ENCODE results near the gene ADGRG1.

Gene ADGRG1

GRCh38 chr16:57658130-57658877 is 29.9 kb downstream of the ADGRG1 start:
- no peak for TF ChIP-seq JUND (IDR thresholded peaks at IDR 0.05; ENCODE audit: low read depth)
- in situ Hi-C loops (cut with HindIII; ENCODE audit: low pct_unique_long_range_greater_than_20kb, low sequenced_read_pairs): no loop called here
- no peak for DNase-seq (ENCODE audit: low read depth in 1 of 2, low spot score in 1 of 2)

GRCh38 chr16:57658878-57659674 is 30.6 kb downstream of the ADGRG1 start:
- in situ Hi-C loops (cut with HindIII; ENCODE audit: low pct_unique_long_range_greater_than_20kb, low sequenced_read_pairs): no loop called here
- no peak for TF ChIP-seq JUND (IDR thresholded peaks at IDR 0.05; ENCODE audit: low read depth)

GRCh38 chr16:57660715-57661463 is 32.5 kb downstream of the ADGRG1 start:
- TF ChIP-seq JUND (IDR thresholded peaks at IDR 0.05; ENCODE audit: low read depth): no peak
- DNase-seq (ENCODE audit: low read depth in 1 of 2, low spot score in 1 of 2): no peak
- in situ Hi-C loops (cut with HindIII; ENCODE audit: low pct_unique_long_range_greater_than_20kb, low sequenced_read_pairs): no loop called here

More at GRCh38 chr16:57658878-57659674, 30.6 kb downstream of the ADGRG1 start:
- DNase-seq (ENCODE audit: low read depth in 1 of 2, low spot score in 1 of 2): no peak

- no peak for DNase-seq (ENCODE audit: low read depth in 1 of 2, low spot score in 1 of 2)
- no peak for TF ChIP-seq JUND (IDR thresholded peaks at IDR 0.05; ENCODE audit: low read depth)
- in situ Hi-C loops (cut with HindIII; ENCODE audit: low pct_unique_long_range_greater_than_20kb, low sequenced_read_pairs): no loop called here
Measured at GRCh38 chr16:57661510-57661909, 33.1 kb downstream of the ADGRG1 start.

- TF ChIP-seq JUND (IDR thresholded peaks at IDR 0.05; ENCODE audit: low read depth): no peak
- DNase-seq (ENCODE audit: low read depth in 1 of 2, low spot score in 1 of 2): no peak
- in situ Hi-C loops (cut with HindIII; ENCODE audit: low pct_unique_long_range_greater_than_20kb, low sequenced_read_pairs): no loop called here
Measured at GRCh38 chr16:57661936-57662906, 33.8 kb downstream of the ADGRG1 start.

- in situ Hi-C loops (cut with HindIII; ENCODE audit: low pct_unique_long_range_greater_than_20kb, low sequenced_read_pairs): no loop called here
- no peak for TF ChIP-seq JUND (IDR thresholded peaks at IDR 0.05; ENCODE audit: low read depth)
- no peak for DNase-seq (ENCODE audit: low read depth in 1 of 2, low spot score in 1 of 2)
Measured at GRCh38 chr16:57663436-57663835, 35.0 kb downstream of the ADGRG1 start.

- in situ Hi-C loops (cut with HindIII; ENCODE audit: low pct_unique_long_range_greater_than_20kb, low sequenced_read_pairs): no loop called here
Measured at GRCh38 chr16:57663917-57664661, 35.7 kb downstream of the ADGRG1 start.

GRCh38 chr16:57664662-57665025 is 36.2 kb downstream of the ADGRG1 start:
- no peak for TF ChIP-seq JUND (IDR thresholded peaks at IDR 0.05; ENCODE audit: low read depth)
- in situ Hi-C loops (cut with HindIII; ENCODE audit: low pct_unique_long_range_greater_than_20kb, low sequenced_read_pairs): no loop called here
- DNase-seq (ENCODE audit: low read depth in 1 of 2, low spot score in 1 of 2): no peak

More at GRCh38 chr16:57663917-57664661, 35.7 kb downstream of the ADGRG1 start:
- no peak for TF ChIP-seq JUND (IDR thresholded peaks at IDR 0.05; ENCODE audit: low read depth)
- DNase-seq (ENCODE audit: low read depth in 1 of 2, low spot score in 1 of 2): no peak

- no peak for DNase-seq (ENCODE audit: low read depth in 1 of 2, low spot score in 1 of 2)
- in situ Hi-C loops (cut with HindIII; ENCODE audit: low pct_unique_long_range_greater_than_20kb, low sequenced_read_pairs): no loop called here
- TF ChIP-seq JUND (IDR thresholded peaks at IDR 0.05; ENCODE audit: low read depth): no peak
Measured at GRCh38 chr16:57665541-57665940, 37.1 kb downstream of the ADGRG1 start.

- in situ Hi-C loops (cut with HindIII; ENCODE audit: low pct_unique_long_range_greater_than_20kb, low sequenced_read_pairs): no loop called here
- no peak for TF ChIP-seq JUND (IDR thresholded peaks at IDR 0.05; ENCODE audit: low read depth)
- no peak for DNase-seq (ENCODE audit: low read depth in 1 of 2, low spot score in 1 of 2)
Measured at GRCh38 chr16:57666353-57667047, 38.1 kb downstream of the ADGRG1 start.

Data from T47D (cell line).